ENCODE measurements around the gene M6PR.

- TF ChIP-seq, protein P1, sequence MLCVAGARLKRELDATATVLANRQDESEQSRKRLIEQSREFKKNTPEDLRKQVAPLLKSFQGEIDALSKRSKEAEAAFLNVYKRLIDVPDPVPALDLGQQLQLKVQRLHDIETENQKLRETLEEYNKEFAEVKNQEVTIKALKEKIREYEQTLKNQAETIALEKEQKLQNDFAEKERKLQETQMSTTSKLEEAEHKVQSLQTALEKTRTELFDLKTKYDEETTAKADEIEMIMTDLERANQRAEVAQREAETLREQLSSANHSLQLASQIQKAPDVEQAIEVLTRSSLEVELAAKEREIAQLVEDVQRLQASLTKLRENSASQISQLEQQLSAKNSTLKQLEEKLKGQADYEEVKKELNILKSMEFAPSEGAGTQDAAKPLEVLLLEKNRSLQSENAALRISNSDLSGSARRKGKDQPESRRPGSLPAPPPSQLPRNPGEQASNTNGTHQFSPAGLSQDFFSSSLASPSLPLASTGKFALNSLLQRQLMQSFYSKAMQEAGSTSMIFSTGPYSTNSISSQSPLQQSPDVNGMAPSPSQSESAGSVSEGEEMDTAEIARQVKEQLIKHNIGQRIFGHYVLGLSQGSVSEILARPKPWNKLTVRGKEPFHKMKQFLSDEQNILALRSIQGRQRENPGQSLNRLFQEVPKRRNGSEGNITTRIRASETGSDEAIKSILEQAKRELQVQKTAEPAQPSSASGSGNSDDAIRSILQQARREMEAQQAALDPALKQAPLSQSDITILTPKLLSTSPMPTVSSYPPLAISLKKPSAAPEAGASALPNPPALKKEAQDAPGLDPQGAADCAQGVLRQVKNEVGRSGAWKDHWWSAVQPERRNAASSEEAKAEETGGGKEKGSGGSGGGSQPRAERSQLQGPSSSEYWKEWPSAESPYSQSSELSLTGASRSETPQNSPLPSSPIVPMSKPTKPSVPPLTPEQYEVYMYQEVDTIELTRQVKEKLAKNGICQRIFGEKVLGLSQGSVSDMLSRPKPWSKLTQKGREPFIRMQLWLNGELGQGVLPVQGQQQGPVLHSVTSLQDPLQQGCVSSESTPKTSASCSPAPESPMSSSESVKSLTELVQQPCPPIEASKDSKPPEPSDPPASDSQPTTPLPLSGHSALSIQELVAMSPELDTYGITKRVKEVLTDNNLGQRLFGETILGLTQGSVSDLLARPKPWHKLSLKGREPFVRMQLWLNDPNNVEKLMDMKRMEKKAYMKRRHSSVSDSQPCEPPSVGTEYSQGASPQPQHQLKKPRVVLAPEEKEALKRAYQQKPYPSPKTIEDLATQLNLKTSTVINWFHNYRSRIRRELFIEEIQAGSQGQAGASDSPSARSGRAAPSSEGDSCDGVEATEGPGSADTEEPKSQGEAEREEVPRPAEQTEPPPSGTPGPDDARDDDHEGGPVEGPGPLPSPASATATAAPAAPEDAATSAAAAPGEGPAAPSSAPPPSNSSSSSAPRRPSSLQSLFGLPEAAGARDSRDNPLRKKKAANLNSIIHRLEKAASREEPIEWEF (IDR thresholded peaks at IDR 0.05; ENCODE audit: insufficient replicate concordance, low read depth, low read length) = no peak
- TF ChIP-seq KDM1A (IDR thresholded peaks at IDR 0.05; ENCODE audit: borderline replicate concordance) (no peak), POLR2A (IDR thresholded peaks at IDR 0.05; ENCODE audit: low read depth, low read length) (no peak), MXI1 (IDR thresholded peaks at IDR 0.05; ENCODE audit: low read depth, low read length) (no peak), FOXM1 (IDR thresholded peaks at IDR 0.05; ENCODE audit: low read depth, low read length) (no peak), TAF1 (IDR thresholded peaks at IDR 0.05; ENCODE audit: borderline replicate concordance, low read depth, low read length) (no peak), MTA3 (IDR thresholded peaks at IDR 0.05; ENCODE audit: borderline replicate concordance, low read length) (no peak)
- TF ChIP-seq, protein P2, sequence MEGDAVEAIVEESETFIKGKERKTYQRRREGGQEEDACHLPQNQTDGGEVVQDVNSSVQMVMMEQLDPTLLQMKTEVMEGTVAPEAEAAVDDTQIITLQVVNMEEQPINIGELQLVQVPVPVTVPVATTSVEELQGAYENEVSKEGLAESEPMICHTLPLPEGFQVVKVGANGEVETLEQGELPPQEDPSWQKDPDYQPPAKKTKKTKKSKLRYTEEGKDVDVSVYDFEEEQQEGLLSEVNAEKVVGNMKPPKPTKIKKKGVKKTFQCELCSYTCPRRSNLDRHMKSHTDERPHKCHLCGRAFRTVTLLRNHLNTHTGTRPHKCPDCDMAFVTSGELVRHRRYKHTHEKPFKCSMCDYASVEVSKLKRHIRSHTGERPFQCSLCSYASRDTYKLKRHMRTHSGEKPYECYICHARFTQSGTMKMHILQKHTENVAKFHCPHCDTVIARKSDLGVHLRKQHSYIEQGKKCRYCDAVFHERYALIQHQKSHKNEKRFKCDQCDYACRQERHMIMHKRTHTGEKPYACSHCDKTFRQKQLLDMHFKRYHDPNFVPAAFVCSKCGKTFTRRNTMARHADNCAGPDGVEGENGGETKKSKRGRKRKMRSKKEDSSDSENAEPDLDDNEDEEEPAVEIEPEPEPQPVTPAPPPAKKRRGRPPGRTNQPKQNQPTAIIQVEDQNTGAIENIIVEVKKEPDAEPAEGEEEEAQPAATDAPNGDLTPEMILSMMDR (IDR thresholded peaks at IDR 0.05 in 2 of 3, conservative IDR thresholded peaks at IDR 0.05 in 1 of 3; ENCODE audit: control insufficient read depth in 2 of 3, extremely low read depth in 1 of 3, insufficient read depth in 1 of 3, low read depth in 3 of 3, low read length in 3 of 3) = no peak
These were observed 8.1 kb upstream of the M6PR start for GRCh38 chr12:8957561-8957960.

Measured in GM12878 (cell line).